ENCODE data around the gene C1QTNF5. TPM values are rescaled to one million over a fixed set of nuclear protein-coding genes. Genes with fewer than 3 reads are reported as not detected.

C1QTNF5 gene
- total and polyA plus RNA-seq, 2 of the 8 experiments (the other 6 are each of a cell fraction or from before 2014, with no cell fraction given) = 2.2 to 2.7 TPM

DNA sequence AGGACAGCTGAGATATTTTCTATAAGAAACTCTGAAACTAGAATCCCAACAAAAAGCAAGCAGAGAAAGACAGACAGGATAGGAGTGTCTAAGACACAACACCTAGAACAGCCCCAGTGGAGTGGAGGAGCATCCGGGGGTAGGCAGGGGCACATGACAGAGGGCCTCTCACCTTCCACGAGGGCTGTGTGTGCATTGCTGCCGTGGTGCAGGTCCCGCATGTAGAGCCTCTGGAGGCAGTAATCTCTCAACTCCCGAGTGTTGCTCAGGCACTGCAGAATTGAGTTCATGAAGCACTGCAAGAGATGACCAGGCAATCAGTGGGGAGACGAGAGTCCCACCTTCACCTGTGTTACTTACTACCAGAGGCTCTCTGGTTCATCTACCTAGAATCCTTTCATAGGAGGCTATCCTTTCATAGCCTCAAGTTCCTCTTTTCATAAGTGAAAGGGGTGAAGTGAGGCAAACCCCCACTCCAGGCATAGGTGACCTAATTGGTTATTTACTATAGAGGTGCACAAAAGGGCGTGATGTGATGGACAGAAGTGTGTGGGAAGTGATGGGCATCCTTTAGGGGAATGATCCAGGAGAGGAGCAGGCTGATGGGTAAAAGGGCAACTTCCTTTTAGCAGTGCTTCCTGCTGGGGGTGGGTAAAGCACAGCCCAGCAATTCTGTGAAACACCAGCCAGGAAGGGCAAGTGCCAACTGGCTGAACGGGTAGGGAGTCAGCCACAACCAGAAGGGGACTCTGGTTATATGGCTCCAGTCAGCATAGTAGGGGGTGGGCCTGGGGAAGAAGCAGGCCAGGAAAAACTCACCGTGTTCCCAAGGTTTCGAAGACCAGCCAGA lies 18.9 kb upstream of the C1QTNF5 start:
- Histone ChIP-seq H2BK15ac (ENCODE audit: low read length) (no peak overlapping the region), H3K23me2 (ENCODE audit: low read depth, low read length) (peaks cover 6% of the 10 kb centered on the region), H3K14ac (ENCODE audit: insufficient read length) (no peak overlapping the region), H2BK12ac (ENCODE audit: low read depth, low read length) (no peak overlapping the region), H2AFZ (ENCODE audit: low read length) (no peak overlapping the region), H3K4me3 (ENCODE audit: extremely low read depth in 1 of 4, insufficient read depth in 2 of 4, low read depth in 3 of 4, low read length in 4 of 4) (no peak overlapping the region), H3K79me2 (ENCODE audit: control insufficient read depth in 1 of 2, insufficient read depth in 2 of 2, low read length in 2 of 2) (no peaks in the 10 kb centered on the region), H3K4me1 (replicated peaks in 1 of 4; ENCODE audit: control insufficient read depth in 3 of 4, insufficient read depth in 4 of 4, low read length in 3 of 4) (peaks cover 12 to 24% (median 19%) of the 10 kb centered on the region in 4 experiments), H4K8ac (ENCODE audit: extremely low read depth, insufficient read depth, low read length) (no peak overlapping the region), H2BK20ac (ENCODE audit: low read length) (no peak overlapping the region), H2AK5ac (ENCODE audit: low read depth, low read length) (no peak overlapping the region), H3K9ac (replicated peaks in 1 of 4; ENCODE audit: extremely low read depth in 1 of 4, low read depth in 3 of 4, low read length in 3 of 4) (no peak overlapping the region), H4K91ac (replicated peaks; ENCODE audit: insufficient read length, low read length) (no peak overlapping the region), H3K56ac (replicated peaks; ENCODE audit: insufficient read length, low read depth, low read length) (no peak overlapping the region), H3K9me3 (ENCODE audit: insufficient read depth in 2 of 2, low read depth in 1 of 2, low read length in 1 of 2) (no peaks in the 10 kb centered on the region), H3K18ac (ENCODE audit: extremely low read depth, low read length) (no peak overlapping the region), H3K27me3 (replicated peaks in 1 of 4; ENCODE audit: control insufficient read depth in 3 of 4, extremely low read depth in 1 of 4, insufficient read depth in 3 of 4, low read length in 3 of 4) (peaks cover 11 to 26% (median 22%) of the 10 kb centered on the region in 4 experiments), H3K4me2 (ENCODE audit: insufficient read depth in 1 of 2, low read depth in 2 of 2, low read length in 2 of 2) (no peak overlapping the region), H3K79me1 (ENCODE audit: low read depth, low read length) (no peaks in the 10 kb centered on the region; the same call in 1 of the 2 replicates), H3K36me3 (ENCODE audit: control insufficient read depth in 2 of 4, insufficient read depth in 4 of 4, low read length in 3 of 4) (peaks cover 0 to 6% (median 5%) of the 10 kb centered on the region in 4 experiments; a peak in 3 of 8 replicates), H3K23ac (ENCODE audit: insufficient read length) (no peak overlapping the region), H2BK5ac (ENCODE audit: low read depth, low read length) (no peak overlapping the region), H3K27ac (ENCODE audit: low read depth, low read length) (no peak overlapping the region), H3K4ac (replicated peaks; ENCODE audit: insufficient read length, low read depth, low read length) (no peak overlapping the region), H2BK120ac (replicated peaks; ENCODE audit: low read depth, low read length) (no peak overlapping the region), H4K5ac (ENCODE audit: insufficient read length, low read depth, low read length) (no peak overlapping the region), H4K20me1 (replicated peaks in 1 of 2; ENCODE audit: control insufficient read depth in 1 of 2, insufficient read depth in 2 of 2, low read length in 2 of 2) (peaks cover 4 to 21% of the 10 kb centered on the region in 2 experiments)
- ChIA-PET POLR2A (ENCODE audit: partially characterized antibody) (interaction anchor here (1.6 to 1.8 kb wide), 2 partner anchors 7 to 21 kb away, joined by 3 to 8 read pairs; no protein-coding TSS in a partner anchor), CTCF (ENCODE audit: partially characterized antibody) (interaction anchor here (1.4 to 10.9 kb wide), 6 partner anchors 18 to 115 kb away, joined by 3 to 474 read pairs (median 6); partner anchors contain the start of genes C1QTNF5 and USP2)
- DNase-seq (ENCODE audit: low read depth in 1 of 2, low spot score in 2 of 2) = no peak
- WGBS, 2 experiments (ENCODE audit: extremely low coverage in 1 of 2, insufficient coverage in 1 of 2, insufficient read length in 1 of 2, insufficient replicate concordance in 2 of 2, low coverage in 1 of 2, low lambda C conversion rate in 2 of 2, missing lambda C conversion rate in 1 of 2) = 86% methylated on average over 10 of the region's 10 CpGs; no CpG with 5 or more reads in 1 of the 2 experiments
- no peak for FAIRE-seq
- no peak for TF ChIP-seq RAD21 (IDR thresholded peaks at IDR 0.05 in 1 of 2, conservative IDR thresholded peaks at IDR 0.05 in 1 of 2; ENCODE audit: low read depth in 2 of 2, low read length in 2 of 2)
- no peak for TF ChIP-seq ATF2 (IDR thresholded peaks at IDR 0.05; ENCODE audit: low read length)
- TF ChIP-seq, protein P1, sequence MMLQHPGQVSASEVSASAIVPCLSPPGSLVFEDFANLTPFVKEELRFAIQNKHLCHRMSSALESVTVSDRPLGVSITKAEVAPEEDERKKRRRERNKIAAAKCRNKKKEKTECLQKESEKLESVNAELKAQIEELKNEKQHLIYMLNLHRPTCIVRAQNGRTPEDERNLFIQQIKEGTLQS (IDR thresholded peaks at IDR 0.05; ENCODE audit: insufficient read depth, low read depth, low read length) = no peak
- TF ChIP-seq KDM5A (IDR thresholded peaks at IDR 0.05; ENCODE audit: low read length) = no peak
- no peak for TF ChIP-seq RXRA (IDR thresholded peaks at IDR 0.05; ENCODE audit: insufficient read depth, low read depth, low read length)
- no peak for TF ChIP-seq NRF1 (IDR thresholded peaks at IDR 0.05; ENCODE audit: low read depth, low read length)
- TF ChIP-seq ASH2L (IDR thresholded peaks at IDR 0.05; ENCODE audit: low read length) = no peak
- no peak for TF ChIP-seq CHD1 (IDR thresholded peaks at IDR 0.05; ENCODE audit: low read depth, low read length)
- no peak for TF ChIP-seq SAP30 (IDR thresholded peaks at IDR 0.05; ENCODE audit: insufficient read depth, insufficient replicate concordance, low read length)

All from H1 (cell line).